ENCODE results near the gene PSMD1.

- TF ChIP-seq POLR2AphosphoS5 (IDR thresholded peaks at IDR 0.05) (no peak), CTCF (IDR thresholded peaks at IDR 0.05) (no peak), POLR2A (IDR thresholded peaks at IDR 0.05) (no peak), EP300 (IDR thresholded peaks at IDR 0.05) (no peak)
Observed at GRCh38 chr2:231189171-231189530, 132.5 kb downstream of the PSMD1 start.
